Testis (tissue), 3 donors: ENCODE results near the gene WNT11. TPM values are rescaled to one million over a fixed set of nuclear protein-coding genes. Genes with fewer than 3 reads are reported as not detected.

Experiments used
- DNase-seq: peaks from one replicate; pipeline ENCODE4 v3.0.0-alpha.2; 2019
- H3K27ac ChIP-seq, 2 donors: fragments of 200-600 bp; sonication (generic); one replicate each; pipeline ENCODE4 v1.5.1; 2019
- H3K27me3 ChIP-seq: fragments of 200-600 bp; sonication (generic); one replicate; pipeline ENCODE4 v1.5.1; 2019
- H3K36me3 ChIP-seq: fragments of 200-600 bp; sonication (generic); one replicate; pipeline ENCODE4 v1.5.1; 2017; ENCODE audit warnings: low read depth; ENCODE audit errors: missing control alignments
- H3K4me1 ChIP-seq: fragments of 200-600 bp; sonication (generic); one replicate; pipeline ENCODE4 v1.5.1; 2019
- H3K4me3 ChIP-seq, 2 donors: fragments of 200-600 bp; sonication (generic); one replicate each; pipeline ENCODE4 v1.5.1; 2017 to 2019
- H3K9me3 ChIP-seq: fragments of 200-600 bp; sonication (generic); one replicate; pipeline ENCODE4 v1.5.1; 2017
- CTCF ChIP-seq, 3 experiments: fragments of 450-650 bp in 2 of 3; fragments of 200-600 bp in 1 of 3; sonication (generic) in 1 of 3; IDR thresholded peaks; one replicate each; pipeline ENCODE4 v1.5.1; 2016 to 2019; ENCODE audit warnings: antibody characterized with exemption in 3 of 3, mild to moderate bottlenecking in 2 of 3, moderate library complexity in 1 of 3
- POLR2A ChIP-seq: fragments of 450-650 bp; IDR thresholded peaks from one replicate; pipeline ENCODE4 v1.6.1; 2017; ENCODE audit warnings: antibody characterized with exemption, mild to moderate bottlenecking, moderate library complexity
- WGBS, 2 donors: methylation state at CpG; one replicate each; pipeline ENCODE4 v1.1.5; 2018; 5-methylcytosine and 5-hydroxymethylcytosine counted together
- intact Hi-C: fragments of 100-400 bp; cut with DNase I; formaldehyde crosslinking; loops from one replicate; pipeline ENCODE4 v1.15.1; 2023; ENCODE audit warnings: low total_unique reads
- polyA plus RNA-seq: library from polyadenylated mRNA; stranded (reverse); fragments of 350-450 nt; fragmentation: Illumina TruSeq; extraction: RNeasy Lipid Tissue Mini Kit (QIAGEN cat#74804); gene quantifications from one replicate; pipeline ENCODE4 v1.2.3, GENCODE V29; 2014; ENCODE audit warnings: low read depth, low replicate concordance; ENCODE audit not compliant: insufficient read depth
- total RNA-seq, 2 donors: library from RNA; depleted of rRNA; stranded (reverse); fragments of >200 nt; gene quantifications; one replicate each; pipeline ENCODE4 v1.2.3, GENCODE V29; 2016

The WNT11 gene
- total and polyA plus RNA-seq, 3 donors from 2014 or later = 2.7 to 4.3 (median 2.8) TPM

- H3K9me3 ChIP-seq = no peaks in the 10 kb centered on the region
- 57 to 65% methylated on average over 21 to 22 of the region's 23 CpGs for WGBS, 2 donors
- H3K27me3 ChIP-seq = no peaks in the 10 kb centered on the region
- H3K27ac ChIP-seq = no peak overlapping the region
- H3K4me1 ChIP-seq = no peaks in the 10 kb centered on the region
- intact Hi-C loops = no loop called here
- no peak for DNase-seq
- TF ChIP-seq CTCF (IDR thresholded peaks at IDR 0.05) (no peak), POLR2A (no peak)
- H3K36me3 ChIP-seq = no peaks in the 10 kb centered on the region
- no peak overlapping the region for H3K4me3 ChIP-seq
Observed at GRCh38 chr11:76243193-76243956, 37.1 kb upstream of the WNT11 start.

GRCh38 chr11:76242004-76242779 lies 35.9 kb upstream of the WNT11 start:
- H3K4me3 ChIP-seq = no peak overlapping the region
- H3K27ac ChIP-seq = no peak overlapping the region
- intact Hi-C loops = no loop called here
- no peaks in the 10 kb centered on the region for H3K9me3 ChIP-seq
- DNase-seq = no peak
- H3K36me3 ChIP-seq = no peaks in the 10 kb centered on the region
- 95 to 97% methylated on average over 9 to 12 of the region's 12 CpGs for WGBS, 2 donors
- TF ChIP-seq CTCF (IDR thresholded peaks at IDR 0.05) (no peak), POLR2A (no peak)
- H3K27me3 ChIP-seq = no peaks in the 10 kb centered on the region
- H3K4me1 ChIP-seq = no peaks in the 10 kb centered on the region

- H3K9me3 ChIP-seq = no peaks in the 10 kb centered on the region
- no peaks in the 10 kb centered on the region for H3K36me3 ChIP-seq
- WGBS, 2 donors = 89% methylated on average over 7 to 17 of the region's 17 CpGs
- H3K4me3 ChIP-seq = no peak overlapping the region
- intact Hi-C loops = no loop called here
- no peak for DNase-seq
- no peak overlapping the region for H3K27ac ChIP-seq
- no peaks in the 10 kb centered on the region for H3K27me3 ChIP-seq
- TF ChIP-seq POLR2A (no peak), CTCF (IDR thresholded peaks at IDR 0.05) (no peak)
- no peaks in the 10 kb centered on the region for H3K4me1 ChIP-seq
Observed at GRCh38 chr11:76241243-76242000, 35.1 kb upstream of the WNT11 start.

- TF ChIP-seq CTCF (IDR thresholded peaks at IDR 0.05) (no peak), POLR2A (no peak)
- 88 to 92% methylated on average over 7 of the region's 7 CpGs for WGBS, 2 donors
- intact Hi-C loops = no loop called here
Observed at GRCh38 chr11:76240666-76241065, 34.4 kb upstream of the WNT11 start.

More at GRCh38 chr11:76240666-76241065, 34.4 kb upstream of the WNT11 start:
- DNase-seq = no peak
- Histone ChIP-seq H3K4me3 (no peak overlapping the region), H3K27me3 (no peaks in the 10 kb centered on the region), H3K4me1 (no peaks in the 10 kb centered on the region), H3K36me3 (no peaks in the 10 kb centered on the region), H3K27ac (no peak overlapping the region), H3K9me3 (no peaks in the 10 kb centered on the region)
